Calu3 (cell line): Measurements from ENCODE around the gene GALNS. TPM values are rescaled to one million over a fixed set of nuclear protein-coding genes. Genes with fewer than 3 reads are reported as not detected.

Source experiments
- BruUV-seq: library from RNA; stranded (reverse); fragments of 400-500 nt; replicated peaks from 2 replicates; lab custom pipeline; 2021; lab: Mats Ljungman, UMichigan
- CTCF ChIA-PET: fragments of 300-600 bp; sonication (Branson Sonifier 250); formaldehyde crosslinking; loops from one replicate; lab custom pipeline; 2022; ENCODE audit warnings: antibody characterized with exemption; lab: Charles Lee
- DNase-seq: peaks from one replicate; pipeline ENCODE4 v3.0.0; 2022
- H3K27ac Mint-ChIP-seq: one replicate; pipeline ENCODE4 v1.8.0; 2022; ENCODE audit warnings: mixed read lengths; ENCODE audit not compliant: unreplicated experiment
- H3K27me3 Mint-ChIP-seq: one replicate; pipeline ENCODE4 v1.8.0; 2022; ENCODE audit warnings: mixed read lengths; ENCODE audit not compliant: unreplicated experiment
- H3K36me3 Mint-ChIP-seq: one replicate; pipeline ENCODE4 v1.8.0; 2022; ENCODE audit warnings: mild to moderate bottlenecking, moderate library complexity, mixed read lengths; ENCODE audit not compliant: insufficient read depth, unreplicated experiment
- H3K4me1 Mint-ChIP-seq: one replicate; pipeline ENCODE4 v1.8.0; 2022; ENCODE audit warnings: mild to moderate bottlenecking, low read depth, mixed read lengths; ENCODE audit not compliant: unreplicated experiment
- H3K4me3 Mint-ChIP-seq: one replicate; pipeline ENCODE4 v1.8.0; 2022; ENCODE audit warnings: mild to moderate bottlenecking, low read depth, moderate library complexity, mixed read lengths; ENCODE audit not compliant: unreplicated experiment
- H3K9me3 Mint-ChIP-seq: one replicate; pipeline ENCODE4 v1.8.0; 2022; ENCODE audit warnings: low read depth, mixed read lengths; ENCODE audit not compliant: unreplicated experiment
- CTCF ChIP-seq: fragments of 200-600 bp; IDR thresholded peaks from one replicate; pipeline ENCODE4 v1.8.0; 2022; ENCODE audit warnings: antibody characterized with exemption; ENCODE audit not compliant: unreplicated experiment
- intact Hi-C: fragments of 100-400 bp; cut with micrococcal nuclease; formaldehyde crosslinking; loops from one replicate; pipeline ENCODE4 v1.10.0; 2022; ENCODE audit not compliant: unreplicated experiment
- total RNA-seq: library from RNA; stranded (reverse); gene quantifications from 2 replicates; pipeline ENCODE4 v1.2.3, GENCODE V29; 2022

Gene GALNS
- total RNA-seq, 1 experiment from 2014 or later = 50.4 TPM

DNA sequence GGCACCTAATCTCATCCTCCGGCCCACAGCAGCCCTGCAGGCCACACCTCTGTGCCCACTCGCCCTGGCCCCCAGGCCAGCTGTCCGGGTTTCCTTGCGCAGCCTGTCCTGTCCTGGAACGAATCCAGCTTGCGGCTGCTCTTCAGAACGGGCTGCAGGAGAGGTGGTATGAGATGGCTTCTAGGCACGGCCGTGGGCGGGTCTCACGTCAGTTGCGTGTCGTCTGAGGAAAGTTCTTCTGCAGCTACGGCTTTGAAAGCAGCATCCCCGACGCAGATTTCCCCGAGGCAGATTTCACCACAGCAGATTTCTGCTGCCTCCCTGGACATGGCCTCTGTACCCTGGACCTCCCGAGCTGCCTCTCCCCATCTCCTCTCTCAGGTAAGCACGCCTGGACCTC, 18.2 kb downstream of the GALNS start:
- BruUV-seq = no TSS peak
- peaks cover 10% of the 10 kb centered on the region for H3K36me3 Mint-ChIP-seq
- intact Hi-C loops = no loop called here
- TF ChIP-seq CTCF = no peak
- CTCF ChIA-PET = interaction anchor here (0.7 kb wide), 1 partner anchor 117 kb away, joined by 3 read pairs; no protein-coding TSS in a partner anchor
- no peak for DNase-seq
- H3K4me3 Mint-ChIP-seq = no peak overlapping the region
- H3K9me3 Mint-ChIP-seq = no peaks in the 10 kb centered on the region
- peak overlapping the region; percentile 46 for H3K27ac Mint-ChIP-seq
- no peaks in the 10 kb centered on the region for H3K4me1 Mint-ChIP-seq
- no peaks in the 10 kb centered on the region for H3K27me3 Mint-ChIP-seq

GRCh38 chr16:88837806-88838205, 18.9 kb downstream of the GALNS start:
- Mint-ChIP-seq H3K9me3 (no peaks in the 10 kb centered on the region), H3K27me3 (no peaks in the 10 kb centered on the region), H3K27ac (no peak overlapping the region), H3K4me3 (no peak overlapping the region), H3K4me1 (no peaks in the 10 kb centered on the region), H3K36me3 (peaks cover 15% of the 10 kb centered on the region)
- CTCF ChIA-PET = no interaction called here
- no peak for TF ChIP-seq CTCF
- BruUV-seq = no TSS peak
- no peak for DNase-seq
- intact Hi-C loops = no loop called here

GRCh38 chr16:88836791-88837190, 20.0 kb downstream of the GALNS start:
- CTCF ChIA-PET = no interaction called here

DNA sequence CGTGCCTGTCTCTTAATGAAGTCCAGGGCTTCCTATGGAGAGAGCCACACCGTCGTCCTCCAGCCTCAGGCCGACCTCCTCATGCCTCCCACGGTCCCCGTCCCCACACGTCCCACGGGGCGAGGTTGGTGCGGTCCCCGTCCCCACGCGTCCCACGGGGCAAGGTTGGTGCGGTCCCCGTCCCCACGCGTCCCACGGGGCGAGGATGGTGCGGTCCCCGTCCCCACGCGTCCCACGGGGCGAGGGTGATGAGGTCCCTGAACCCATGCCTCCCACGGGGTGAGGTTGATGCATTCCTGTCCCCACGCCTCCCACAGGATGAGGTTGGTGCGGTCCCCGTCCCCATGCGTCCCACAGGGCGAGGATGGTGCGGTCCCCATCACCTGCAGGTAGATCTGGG, 20.9 kb downstream of the GALNS start:
- no peak for TF ChIP-seq CTCF
- no peak overlapping the region for H3K4me3 Mint-ChIP-seq
- no peak for DNase-seq
- H3K4me1 Mint-ChIP-seq = no peaks in the 10 kb centered on the region
- no peak overlapping the region for H3K27ac Mint-ChIP-seq
- no peaks in the 10 kb centered on the region for H3K9me3 Mint-ChIP-seq
- CTCF ChIA-PET = no interaction called here
- peaks cover 16% of the 10 kb centered on the region for H3K36me3 Mint-ChIP-seq
- intact Hi-C loops = no loop called here
- no peaks in the 10 kb centered on the region for H3K27me3 Mint-ChIP-seq
- no TSS peak for BruUV-seq

More at GRCh38 chr16:88836791-88837190, 20.0 kb downstream of the GALNS start:
- Mint-ChIP-seq H3K4me1 (no peaks in the 10 kb centered on the region), H3K27ac (no peak overlapping the region), H3K9me3 (no peaks in the 10 kb centered on the region), H3K27me3 (no peaks in the 10 kb centered on the region), H3K4me3 (no peak overlapping the region), H3K36me3 (peaks cover 15% of the 10 kb centered on the region)
- no peak for DNase-seq
- intact Hi-C loops = no loop called here
- BruUV-seq = no TSS peak
- no peak for TF ChIP-seq CTCF
